ENCODE measurements around the gene TOPORS. TPM values are rescaled to one million over a fixed set of nuclear protein-coding genes. Genes with fewer than 3 reads are reported as not detected.
"Not testable (repeated sequence)": the region's sequence is repeated elsewhere in the genome, so short reads cannot be mapped to it uniquely, and the experiment has no call there.

The TOPORS gene
- 59.1 TPM for total RNA-seq

DNA sequence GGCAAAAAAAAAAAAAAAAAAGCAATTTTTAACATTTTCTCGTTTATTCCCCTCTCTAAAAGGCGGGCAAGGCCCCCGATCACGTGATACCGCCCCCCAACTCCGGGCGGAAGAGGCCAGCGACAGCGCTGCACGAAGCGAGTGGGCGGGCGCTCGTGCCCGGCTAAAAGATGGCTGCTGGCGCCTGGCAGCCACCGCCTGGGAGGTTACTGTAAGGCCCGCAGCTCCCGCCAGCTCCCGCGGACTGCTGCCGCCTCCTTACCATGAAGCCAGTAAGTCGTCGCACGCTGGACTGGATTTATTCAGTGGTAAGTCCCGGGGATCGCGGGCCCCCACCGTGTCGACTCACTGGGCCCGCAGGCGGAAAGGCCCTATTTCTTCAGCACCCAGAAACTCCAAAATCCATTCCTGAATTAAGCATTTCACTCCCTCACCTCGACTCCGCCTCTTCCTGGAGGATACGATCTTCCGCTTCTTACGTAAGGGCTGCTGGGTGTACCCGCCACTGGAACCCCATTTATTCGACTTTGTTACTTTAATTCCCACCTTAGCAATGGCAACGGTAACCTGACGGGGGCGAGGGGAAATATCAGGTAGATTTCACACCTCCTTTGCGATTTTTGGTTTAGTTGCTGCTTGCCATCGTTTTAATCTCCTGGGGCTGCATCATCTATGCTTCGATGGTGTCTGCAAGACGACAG, at the start of gene TOPORS, which contains the start of gene SMIM27:
Gene TOPORS, minus strand, starts transcription at position 415 of the 701 bp plus-strand sequence. Its CDS starts 150 bp downstream, at position 265.
Gene SMIM27, plus strand, starts transcription at position 156 of the 701 bp plus-strand sequence. Its CDS starts 108 bp downstream, at position 264.
- DNase-seq (ENCODE audit: low spot score in 2 of 2) = peak; percentile 83 to 85
- no peak for FAIRE-seq

DNA sequence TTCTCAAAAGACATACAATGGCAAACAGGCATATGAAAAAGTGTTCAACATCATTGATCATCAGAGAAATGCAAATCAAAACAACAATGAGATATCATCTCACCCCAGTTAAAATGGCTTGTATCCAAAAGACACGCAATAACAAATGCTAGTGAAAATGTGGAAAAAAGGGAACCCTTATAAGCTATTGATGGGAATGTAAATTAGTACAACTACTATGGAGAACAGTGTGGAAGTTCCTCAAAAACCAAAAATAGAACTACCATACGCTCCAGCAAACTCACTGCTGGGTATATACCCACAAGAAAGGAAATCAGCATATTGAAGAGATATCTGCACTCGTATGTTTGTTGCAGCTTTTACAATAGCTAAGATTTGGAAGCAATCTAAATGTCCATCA, 46.6 kb upstream of the TOPORS start:
- not testable (repeated sequence) for DNase-seq (ENCODE audit: low spot score in 2 of 2); FAIRE-seq

DNA sequence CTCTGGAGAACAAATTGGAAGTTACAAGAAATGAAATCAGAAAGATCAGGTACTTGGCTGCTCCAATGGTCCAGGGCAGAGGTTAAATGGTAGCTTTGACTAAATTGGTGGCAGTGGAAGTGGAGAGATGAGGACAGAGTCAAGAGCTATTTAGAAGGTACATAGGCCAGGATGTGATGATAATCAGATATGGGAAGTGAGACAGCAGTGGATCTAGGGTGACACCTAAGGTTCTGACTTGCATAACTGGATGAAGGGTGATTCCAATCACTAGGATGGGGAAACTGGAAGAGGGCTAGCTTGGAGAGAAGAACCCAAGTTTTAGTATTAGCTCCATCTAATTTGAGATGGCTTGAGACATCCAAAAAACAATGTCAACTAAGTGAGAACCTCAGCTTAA, 44.5 kb upstream of the TOPORS start:
- FAIRE-seq = no peak
- no peak for DNase-seq (ENCODE audit: low spot score in 2 of 2)

DNA sequence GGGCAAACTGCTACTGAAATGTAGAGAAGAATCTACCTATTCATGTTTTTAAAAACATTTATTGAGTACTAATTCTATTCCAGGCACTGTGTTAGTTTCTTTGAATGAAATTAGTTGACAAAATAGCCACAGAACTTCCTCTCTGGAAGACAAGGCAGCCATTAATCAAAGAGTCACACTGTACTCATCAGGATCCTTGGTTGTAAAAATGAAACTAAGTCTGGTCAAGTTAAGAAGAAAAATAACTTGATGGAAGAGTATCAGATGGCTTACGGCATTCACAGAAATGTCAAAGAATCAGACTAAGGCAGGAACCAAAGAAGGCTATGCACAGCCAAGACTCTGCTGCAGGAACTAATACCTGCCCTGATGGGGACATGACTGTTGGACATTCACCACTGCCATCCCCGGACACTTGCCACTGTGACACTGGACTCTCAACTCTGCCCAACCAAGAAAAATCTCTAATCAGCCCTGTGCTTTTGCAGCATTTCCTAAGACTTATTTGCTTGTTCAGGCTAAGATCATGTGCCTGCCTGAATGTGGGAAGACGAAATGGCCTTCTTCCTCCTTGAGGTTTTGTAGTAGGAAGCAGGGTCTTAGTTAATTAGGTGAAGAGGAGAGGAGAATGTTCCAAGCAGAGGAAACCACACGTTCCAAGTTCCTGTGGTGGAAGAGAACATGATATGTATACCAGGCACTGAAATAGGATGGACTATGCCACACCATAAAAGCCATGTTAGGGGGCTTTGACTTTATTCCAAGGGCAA, 43.9 kb upstream of the TOPORS start:
- no peak for FAIRE-seq
- no peak for DNase-seq (ENCODE audit: low spot score in 2 of 2)

DNA sequence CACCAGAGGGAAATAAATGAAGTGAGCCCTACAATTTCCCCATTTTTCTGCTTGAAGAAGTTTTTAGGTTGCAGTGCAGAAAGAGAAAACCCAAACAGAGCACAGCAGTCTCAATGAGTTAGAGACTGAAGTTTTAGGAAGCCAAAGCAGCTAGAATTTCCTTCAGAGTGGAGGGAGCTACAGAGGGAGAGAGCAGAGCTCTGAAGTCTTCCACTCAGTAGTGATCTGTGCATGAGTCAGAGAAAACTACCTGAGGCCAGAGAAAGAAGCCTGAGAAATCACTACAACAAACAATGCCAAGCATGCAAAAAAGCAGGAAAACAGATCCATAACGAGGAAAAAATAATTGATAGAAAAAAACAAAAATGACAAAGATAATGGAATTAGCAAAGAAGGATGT, 38.5 kb upstream of the TOPORS start:
- no peak for FAIRE-seq
- DNase-seq (ENCODE audit: low spot score in 2 of 2) = no peak

DNA sequence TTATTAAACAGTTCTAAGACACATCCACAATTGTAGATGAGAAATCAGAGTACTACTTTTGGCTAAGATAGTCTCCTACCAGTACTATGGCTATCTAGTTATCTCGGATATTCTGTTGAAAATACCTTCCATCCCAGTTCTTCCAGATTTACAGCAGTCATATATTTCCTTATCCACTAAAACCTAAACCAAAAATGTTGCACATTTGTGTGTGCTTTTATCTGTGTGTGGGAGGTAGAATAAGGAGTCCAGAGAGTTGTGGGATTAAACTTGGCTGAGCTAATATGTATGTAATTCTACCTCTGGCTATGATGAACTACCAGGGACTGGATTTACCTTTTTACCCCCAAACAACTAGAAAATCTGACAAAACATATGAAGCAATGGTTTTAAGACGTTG, 38.1 kb upstream of the TOPORS start:
- DNase-seq (ENCODE audit: low spot score in 2 of 2) = no peak
- no peak for FAIRE-seq

DNA sequence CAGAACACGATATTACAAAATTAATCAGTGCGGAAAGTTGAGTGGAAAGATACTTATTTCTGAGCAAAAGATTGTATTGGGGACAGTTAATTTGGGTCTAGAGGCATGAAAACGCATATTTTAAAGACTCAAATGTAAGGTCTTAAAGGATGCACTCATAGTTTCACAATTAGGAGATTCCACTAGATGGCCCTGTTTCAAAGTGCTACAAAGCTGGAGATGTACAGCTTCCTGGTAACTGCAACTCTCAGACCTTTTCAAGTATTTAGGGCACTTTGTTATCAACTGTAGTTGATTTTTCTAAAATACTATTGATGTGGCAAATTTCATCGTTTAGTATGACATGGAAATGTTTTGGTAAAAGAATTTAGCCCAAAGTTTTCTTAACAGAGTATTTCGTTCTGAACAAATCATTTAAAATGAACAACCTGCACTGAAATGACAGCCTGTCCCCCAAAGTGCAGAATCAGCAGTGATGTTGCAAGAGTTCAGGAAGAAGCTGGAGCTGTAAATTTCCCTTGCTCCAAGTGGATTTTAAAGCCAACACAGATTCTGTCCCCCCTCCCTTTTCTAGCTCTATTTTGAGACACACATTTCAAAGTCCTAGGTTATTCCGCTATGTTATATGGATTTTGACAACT, 36.8 kb upstream of the TOPORS start:
- FAIRE-seq (no peak), DNase-seq (ENCODE audit: low spot score in 2 of 2) (peak; percentile 30 to 42)

DNA sequence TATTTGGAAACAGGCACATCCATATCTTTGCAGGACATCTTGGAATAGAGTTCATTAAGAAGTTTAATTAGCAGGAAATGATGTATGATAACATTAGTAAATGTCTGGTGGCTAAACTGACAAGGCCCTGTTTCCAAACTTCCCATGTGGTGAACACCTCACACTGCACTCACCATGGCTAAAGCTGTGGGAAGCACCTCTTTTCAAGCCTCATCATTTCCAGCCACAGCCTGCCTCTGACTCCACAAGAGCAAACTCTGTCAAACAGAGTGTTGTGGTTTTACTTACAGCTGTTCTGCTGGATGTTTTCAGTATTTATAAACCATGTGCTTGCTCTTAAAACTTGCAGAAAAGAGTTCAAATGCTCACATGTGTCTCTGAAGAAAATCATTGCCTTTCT, 35.5 kb upstream of the TOPORS start:
- DNase-seq (ENCODE audit: low spot score in 2 of 2) (no peak), FAIRE-seq (no peak)

DNA sequence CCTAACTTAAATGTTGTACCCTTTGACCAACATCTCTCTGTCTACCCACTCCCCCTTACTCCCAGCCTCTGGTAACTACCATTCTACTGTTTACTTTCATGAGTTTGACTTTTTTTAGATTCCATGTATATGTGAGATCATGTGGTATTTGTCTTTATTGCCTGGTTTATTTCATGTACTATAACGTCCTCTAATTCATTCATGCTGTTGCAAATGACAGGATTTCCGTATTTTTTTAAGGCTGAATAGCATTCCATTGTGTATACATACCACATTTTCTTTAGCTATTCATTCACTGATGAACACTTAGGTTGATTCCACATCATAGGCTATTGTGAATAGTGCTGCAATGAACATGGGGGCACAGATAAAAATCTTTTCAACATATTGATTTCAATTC, 32.4 kb upstream of the TOPORS start:
- no peak for DNase-seq (ENCODE audit: low spot score in 2 of 2)
- no peak for FAIRE-seq

DNA sequence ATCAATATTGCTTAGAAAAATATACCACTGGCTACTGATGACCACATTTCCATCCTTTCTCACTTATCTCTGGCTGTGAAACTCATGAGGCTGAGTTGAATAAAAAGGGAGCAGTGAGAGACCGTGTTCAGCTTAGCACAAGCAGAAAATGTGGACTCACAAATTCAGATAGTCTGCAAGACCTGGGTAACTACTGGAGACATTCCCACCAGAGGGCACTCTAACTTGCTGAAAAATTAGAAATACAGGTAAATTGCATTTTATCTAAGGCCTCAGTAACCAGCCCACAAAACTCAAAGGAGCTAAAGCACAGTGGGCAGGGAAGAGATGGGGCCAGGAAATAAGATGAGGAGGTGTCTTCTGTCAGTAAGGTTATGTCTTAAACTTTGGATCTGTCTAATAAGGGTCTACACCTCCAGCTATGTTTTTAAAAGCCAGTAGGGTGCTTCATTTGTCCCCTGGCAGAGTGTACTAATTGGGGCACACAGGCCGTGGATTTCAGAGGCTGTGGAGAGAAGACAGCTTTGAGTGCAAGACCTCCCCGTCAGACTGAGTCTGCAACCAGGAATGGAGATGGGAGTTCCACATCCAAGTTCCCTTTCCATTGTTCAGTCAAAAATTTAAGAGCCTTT, 29.2 kb upstream of the TOPORS start:
- DNase-seq (ENCODE audit: low spot score in 2 of 2) (peak in 1 of 2 donors; percentile 35), FAIRE-seq (no peak)

DNA sequence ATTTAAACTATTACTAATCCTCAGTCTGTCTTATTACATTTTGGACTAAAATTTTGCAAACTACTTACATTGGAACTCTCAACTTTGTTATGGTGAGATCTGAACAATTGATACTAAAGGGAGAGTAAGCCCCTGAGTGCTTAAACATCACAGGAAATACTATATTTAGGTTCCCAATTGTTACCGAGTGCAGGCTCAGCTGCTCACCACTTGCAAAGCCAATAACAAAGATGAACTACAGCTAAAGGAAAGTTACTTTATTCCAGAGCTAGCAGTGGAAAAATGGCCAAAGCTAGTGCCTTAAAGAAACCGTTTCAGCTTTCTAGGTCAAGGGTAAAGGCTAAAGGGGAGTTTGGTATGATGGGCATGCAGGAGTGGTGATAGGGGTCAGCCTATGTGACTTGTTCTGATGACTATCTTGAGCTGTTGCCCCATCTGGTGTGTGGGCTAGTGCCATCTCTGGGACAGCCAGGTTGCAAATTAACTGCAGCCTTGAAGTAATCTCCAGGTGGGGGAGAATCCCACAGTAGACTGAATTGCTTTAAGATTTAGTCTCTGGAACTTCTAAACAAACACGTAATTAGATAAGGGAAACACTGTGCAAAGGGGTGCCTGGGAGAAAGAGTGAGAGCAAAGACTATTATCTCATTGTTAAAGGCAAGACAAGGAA, 28.4 kb upstream of the TOPORS start:
- DNase-seq (ENCODE audit: low spot score in 2 of 2) (no peak), FAIRE-seq (no peak)

DNA sequence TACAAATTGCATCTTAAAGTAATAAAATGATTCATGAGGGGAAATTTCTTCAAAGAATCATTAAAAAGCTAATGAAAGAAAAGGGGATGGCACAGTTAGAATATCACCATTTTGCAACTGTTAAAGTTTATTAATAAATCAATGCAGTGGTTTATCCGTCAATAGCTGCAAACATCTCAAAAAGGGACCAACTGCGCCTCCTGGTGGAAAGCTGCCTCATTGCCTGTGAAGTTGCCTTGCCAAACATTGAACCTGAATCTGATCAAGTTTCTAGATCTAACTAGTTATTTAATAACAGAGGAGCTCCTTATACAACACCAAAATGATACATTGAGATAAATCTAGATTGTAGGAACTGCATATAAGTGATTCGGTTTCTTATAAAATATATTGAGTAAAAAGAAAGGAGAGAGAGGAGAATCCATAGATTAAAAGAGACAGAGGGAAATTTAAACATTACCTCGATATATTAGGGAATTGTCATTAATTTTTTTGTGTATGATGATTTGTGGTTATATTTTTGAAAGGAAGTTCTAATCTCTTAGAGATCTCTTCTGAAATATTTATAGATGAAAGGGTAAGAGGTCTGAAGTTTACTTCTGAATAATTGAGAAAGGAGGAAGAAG, 27.4 kb upstream of the TOPORS start:
- FAIRE-seq (peak; percentile 95), DNase-seq (ENCODE audit: low spot score in 2 of 2) (peak; percentile 22 to 49)

DNA sequence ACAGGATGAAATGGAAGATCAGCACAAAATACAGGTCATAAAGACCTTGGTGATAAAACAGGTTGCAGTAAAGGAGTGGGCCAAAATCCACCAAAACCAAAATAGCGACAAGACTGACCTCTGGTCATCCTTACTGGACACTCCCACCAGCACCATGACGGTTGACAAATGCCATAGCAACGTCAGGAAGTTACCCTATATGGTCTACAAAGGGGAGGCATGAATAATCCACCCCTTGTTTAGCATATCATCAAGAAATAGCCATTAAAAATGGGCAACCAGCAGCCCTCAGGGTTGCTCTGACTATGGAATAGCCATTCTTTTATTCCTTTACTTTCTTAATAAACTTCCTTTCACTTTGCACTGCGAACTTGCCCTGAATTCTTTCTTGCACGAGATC, 26.6 kb upstream of the TOPORS start:
- no peak for DNase-seq (ENCODE audit: low spot score in 2 of 2)
- FAIRE-seq = no peak

DNA sequence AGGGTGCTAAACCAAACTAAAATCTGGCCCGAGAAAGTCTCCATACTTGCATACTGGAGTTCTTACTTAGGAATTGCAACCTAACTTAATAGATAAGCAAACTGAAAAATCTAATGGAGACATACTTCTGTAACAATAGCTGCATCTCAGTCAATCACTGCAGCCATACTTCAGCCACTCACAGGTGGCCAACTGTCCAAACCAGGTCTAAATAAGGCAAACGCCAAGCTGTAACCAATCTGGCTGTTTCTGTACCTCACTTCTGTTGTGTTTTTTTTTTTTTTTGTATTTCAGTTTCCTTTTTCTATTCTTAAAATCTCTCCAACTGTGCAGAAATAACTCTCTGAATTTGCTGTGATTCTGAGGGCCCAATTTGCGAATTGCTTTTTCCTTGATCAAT, 24.9 kb upstream of the TOPORS start:
- FAIRE-seq (no peak), DNase-seq (ENCODE audit: low spot score in 2 of 2) (no peak)

DNA sequence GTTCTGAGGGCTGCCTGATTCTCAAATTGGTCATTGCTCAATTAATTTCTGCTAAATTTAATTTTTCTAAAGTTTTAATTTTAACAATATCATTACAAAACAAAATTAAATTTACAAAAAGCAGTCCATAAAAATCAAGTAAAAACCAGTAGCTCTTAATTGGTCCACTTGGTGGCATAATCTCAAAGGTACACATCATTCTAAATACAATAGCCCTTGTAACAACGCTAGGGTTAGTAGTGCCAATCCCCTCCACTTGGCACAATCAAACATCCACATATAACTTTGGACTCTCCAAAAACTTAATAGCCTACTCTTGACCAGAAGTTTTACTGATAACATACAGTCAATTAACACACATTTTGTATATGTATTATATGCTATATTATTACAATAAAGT, 22.5 kb upstream of the TOPORS start:
- DNase-seq (ENCODE audit: low spot score in 2 of 2) (no peak), FAIRE-seq (no peak)

DNA sequence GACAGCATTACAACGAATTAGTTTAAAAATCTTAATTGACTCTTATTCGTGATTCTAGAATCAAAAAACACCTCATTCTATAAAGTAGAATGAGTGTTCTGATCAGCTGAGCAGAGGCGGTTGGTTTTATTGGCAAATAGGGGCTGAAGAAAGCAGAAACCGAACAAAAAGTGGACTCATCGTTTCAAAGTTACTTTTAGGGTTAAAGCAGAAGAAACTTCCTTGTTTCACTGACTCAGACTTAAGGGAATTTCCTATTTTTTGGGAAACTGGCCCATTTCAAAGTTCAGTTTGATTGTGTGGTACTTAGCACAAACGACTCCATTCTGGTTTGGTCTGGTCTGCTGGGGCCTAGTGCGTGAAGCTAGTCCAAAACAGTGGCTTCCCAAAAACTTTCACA, 21.4 kb upstream of the TOPORS start:
- FAIRE-seq (no peak), DNase-seq (ENCODE audit: low spot score in 2 of 2) (no peak)

DNA sequence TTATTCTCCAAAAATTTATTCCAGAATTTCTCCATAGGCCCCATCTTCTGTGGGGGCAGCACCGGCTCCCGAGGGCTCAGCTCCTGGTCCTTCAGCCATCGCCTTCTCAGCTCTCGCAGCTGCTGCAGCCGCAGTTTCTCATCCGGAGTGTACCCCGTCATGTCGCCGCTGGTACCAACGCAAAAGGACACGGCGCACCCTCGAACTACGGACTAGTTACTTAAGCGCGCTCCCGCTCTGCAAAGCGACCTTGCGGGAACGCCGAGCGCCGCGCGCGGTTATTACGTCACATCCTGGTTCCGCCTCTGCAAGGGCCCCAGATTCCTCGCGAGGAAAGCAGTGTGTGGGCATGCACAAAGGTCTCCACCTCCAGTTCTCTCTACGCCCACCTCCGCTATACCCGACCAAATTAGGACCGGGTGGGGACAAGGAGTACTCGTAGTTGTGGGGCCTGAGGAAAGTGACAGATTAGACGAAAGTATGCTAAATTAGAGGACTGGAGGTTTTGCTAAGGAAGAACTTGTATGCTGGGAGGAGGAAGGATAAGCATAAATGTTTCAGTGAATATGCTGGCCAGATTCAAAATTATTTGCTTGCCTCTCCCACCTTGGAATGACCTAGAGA, 20.6 kb upstream of the TOPORS start, which contains the start of gene NDUFB6:
Gene NDUFB6, minus strand, starts transcription at position 260 of the 624 bp plus-strand sequence. Its CDS starts 99 bp downstream, at position 161.
- FAIRE-seq = no peak
- DNase-seq (ENCODE audit: low spot score in 2 of 2) = peak; percentile 77 to 84

DNA sequence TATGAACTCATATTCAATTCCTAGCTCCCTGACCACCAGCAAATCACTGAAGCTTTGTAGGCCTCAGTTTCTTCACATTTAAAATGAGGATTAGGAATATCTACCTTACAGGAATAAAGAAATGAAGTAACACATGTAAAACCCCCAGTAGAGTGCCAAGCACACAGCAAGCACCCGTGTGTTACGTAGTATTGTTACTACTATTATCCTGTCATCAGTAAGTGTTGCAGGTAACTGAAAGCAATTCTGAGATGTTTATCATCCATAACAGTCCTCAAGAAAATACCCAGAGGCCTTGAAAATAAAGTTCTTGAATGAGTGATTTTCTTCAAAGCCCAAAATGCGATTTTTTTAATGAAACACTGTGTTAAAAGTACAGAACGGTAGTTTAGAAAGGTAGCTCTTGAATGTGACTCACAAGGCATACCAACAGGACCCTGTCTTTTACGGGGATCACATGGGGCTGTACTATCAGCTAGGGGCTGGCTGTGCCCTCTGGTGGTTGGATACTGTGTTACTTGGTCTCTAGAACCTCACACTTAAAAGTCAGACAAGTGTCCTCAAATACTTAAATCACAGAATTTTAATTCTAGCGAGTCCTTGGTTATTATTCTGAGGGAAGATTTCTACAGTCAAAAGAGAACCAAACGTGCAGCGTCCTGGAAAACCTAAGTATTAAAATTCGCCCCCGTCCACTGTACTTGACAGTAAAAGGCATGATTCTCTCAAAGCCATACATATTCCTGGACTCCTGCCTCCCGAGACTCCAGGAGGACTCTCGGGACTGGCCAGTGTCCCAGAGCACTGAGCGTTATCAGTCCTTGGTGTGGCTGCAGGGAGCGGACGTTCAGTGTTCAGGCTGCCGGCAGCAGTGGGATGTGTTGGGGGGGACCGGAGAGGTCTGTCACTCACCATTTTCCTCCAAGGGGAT, 19.8 kb upstream of the TOPORS start:
- FAIRE-seq (no peak), DNase-seq (ENCODE audit: low spot score in 2 of 2) (peak; percentile 51 to 69)

Measured in frontal cortex (tissue), 4 donors.